HCT116 (cell line): ENCODE results near the gene SFXN1.

Source experiments
- CBX3 ChIP-seq: IDR thresholded peaks from 2 replicates; pipeline ENCODE4 v1.6.1; 2012; ENCODE audit warnings: low read depth
- CTCF ChIP-seq, 3 experiments: fragments of 200-600 bp in 1 of 3; sonication (generic) in 1 of 3; IDR thresholded peaks in 2 of 3; conservative IDR thresholded peaks in 1 of 3; 2 replicates each; pipeline ENCODE4 v1.5.1; 2012 to 2017; ENCODE audit warnings: low read depth in 2 of 3, low read length in 2 of 3, antibody characterized with exemption in 1 of 3, borderline replicate concordance in 1 of 3, control low read depth in 1 of 3, mild to moderate bottlenecking in 1 of 3, mixed read lengths in 1 of 3, mixed run types in 1 of 3, moderate library complexity in 1 of 3; ENCODE audit not compliant: insufficient read depth in 1 of 3
- EGR1 ChIP-seq: IDR thresholded peaks from 2 replicates; pipeline ENCODE4 v1.6.1; 2012; ENCODE audit warnings: low read depth
- ELF1 ChIP-seq: IDR thresholded peaks from 2 replicates; pipeline ENCODE4 v1.6.1; 2012; ENCODE audit warnings: low read depth, borderline replicate concordance
- EZH2phosphoT487 ChIP-seq: fragments of 200-600 bp; IDR thresholded peaks from 2 replicates; pipeline ENCODE4 v1.6.1; 2018; ENCODE audit warnings: antibody characterized with exemption, borderline replicate concordance
- POLR2A ChIP-seq: IDR thresholded peaks from 2 replicates; pipeline ENCODE4 v1.7.0; 2011; ENCODE audit warnings: borderline replicate concordance; ENCODE audit not compliant: insufficient read depth, insufficient read length; ENCODE audit errors: extremely low read depth
- POLR2AphosphoS5 ChIP-seq: IDR thresholded peaks from 2 replicates; pipeline ENCODE4 v1.6.1; 2011; ENCODE audit warnings: mild to moderate bottlenecking, low read depth, low read length, moderate library complexity
- ZNF274 ChIP-seq: fragments of 200-500 bp; sonication (Bioruptor generic); IDR thresholded peaks from 2 replicates; pipeline ENCODE4 v1.6.1; 2014; ENCODE audit warnings: mild to moderate bottlenecking, low read depth, low read length, inconsistent platforms

GRCh38 chr5:175544586-175544985 lies 66.2 kb downstream of the SFXN1 start:
- TF ChIP-seq POLR2A (no peak), CTCF (IDR thresholded peaks at IDR 0.05 in 2 of 3, conservative IDR thresholded peaks at IDR 0.05 in 1 of 3; ENCODE audit: borderline replicate concordance in 1 of 3, insufficient read depth in 1 of 3, low read depth in 2 of 3, low read length in 2 of 3) (no peak), EZH2phosphoT487 (no peak), EGR1 (no peak), ELF1 (no peak), CBX3 (no peak), POLR2AphosphoS5 (no peak), ZNF274 (no peak)
